GM12878 (cell line): ENCODE results near the gene ADIPOR1. TPM values are rescaled to one million over a fixed set of nuclear protein-coding genes. Genes with fewer than 3 reads are reported as not detected.

Experiments
- BCL11A ChIP-seq: IDR thresholded peaks from 2 replicates; pipeline ENCODE4 v1.6.1; 2011; ENCODE audit warnings: low read depth, low read length
- BHLHE40 ChIP-seq, 2 experiments: fragments of 450-650 bp in 1 of 2; IDR thresholded peaks; 2 replicates each; pipeline ENCODE4 v1.6.1; 2011 to 2017; ENCODE audit warnings: low read depth in 2 of 2, borderline replicate concordance in 1 of 2, improper control_type of control experiment in 1 of 2, low read length in 1 of 2, mild to moderate bottlenecking in 1 of 2
- BMI1 ChIP-seq: fragments of 450-650 bp; IDR thresholded peaks from 2 replicates; pipeline ENCODE4 v1.6.1; 2016; ENCODE audit warnings: mild to moderate bottlenecking, moderate library complexity, borderline replicate concordance
- CBFB ChIP-seq: IDR thresholded peaks from 2 replicates; pipeline ENCODE4 v1.6.1; 2016; ENCODE audit warnings: antibody characterized with exemption, low read depth
- CREB1 ChIP-seq: IDR thresholded peaks from 2 replicates; pipeline ENCODE4 v1.6.1; 2012; ENCODE audit warnings: low read depth, mild to moderate bottlenecking, inconsistent platforms
- FOXK2 ChIP-seq: fragments of 450-650 bp; IDR thresholded peaks from 2 replicates; pipeline ENCODE4 v1.6.1; 2017; ENCODE audit warnings: mild to moderate bottlenecking, moderate library complexity
- FOXM1 ChIP-seq: IDR thresholded peaks from 2 replicates; pipeline ENCODE4 v1.6.1; 2012; ENCODE audit warnings: low read depth, mild to moderate bottlenecking, inconsistent platforms, low read length, moderate library complexity
- MLLT1 ChIP-seq: fragments of 450-650 bp; IDR thresholded peaks from 2 replicates; pipeline ENCODE4 v1.6.1; 2016; ENCODE audit warnings: mild to moderate bottlenecking
- MTA3 ChIP-seq: IDR thresholded peaks from 2 replicates; pipeline ENCODE4 v1.6.1; 2012; ENCODE audit warnings: low read length, inconsistent platforms, borderline replicate concordance
- NBN ChIP-seq: fragments of 450-650 bp; IDR thresholded peaks from 2 replicates; pipeline ENCODE4 v1.6.1; 2016
- PAX5 ChIP-seq: IDR thresholded peaks from 2 replicates; pipeline ENCODE4 v1.6.1; 2011; ENCODE audit warnings: low read depth, low read length, borderline replicate concordance
- PML ChIP-seq: IDR thresholded peaks from 2 replicates; pipeline ENCODE4 v1.6.1; 2012; ENCODE audit warnings: low read length, inconsistent platforms
- POU2F2 ChIP-seq: IDR thresholded peaks from 3 replicates; pipeline ENCODE4 v1.6.1; 2011; ENCODE audit warnings: low read depth, mild to moderate bottlenecking, low read length, borderline replicate concordance
- RCOR1 ChIP-seq: conservative IDR thresholded peaks from 2 replicates; pipeline ENCODE4 v1.6.1; 2012; ENCODE audit warnings: low read depth, low read length, improper control_type of control experiment
- RELB ChIP-seq: fragments of 450-650 bp; IDR thresholded peaks from 2 replicates; pipeline ENCODE4 v1.6.1; 2017; ENCODE audit warnings: low read depth, mild to moderate bottlenecking, moderate library complexity
- SMAD5 ChIP-seq: IDR thresholded peaks from 2 replicates; pipeline ENCODE4 v1.6.1; 2016; ENCODE audit warnings: antibody characterized with exemption, low read depth
- SP1 ChIP-seq: IDR thresholded peaks from one replicate; pipeline ENCODE4 v1.6.1; 2011; ENCODE audit warnings: low read depth, low read length
- TBL1XR1 ChIP-seq: IDR thresholded peaks from 2 replicates; pipeline ENCODE4 v1.6.1; 2012; ENCODE audit warnings: low read depth, low read length, improper control_type of control experiment
- ZNF207 ChIP-seq: fragments of 450-650 bp; IDR thresholded peaks from 2 replicates; pipeline ENCODE4 v1.6.1; 2014; ENCODE audit warnings: antibody characterized with exemption, mild to moderate bottlenecking, borderline replicate concordance
- polyA plus RNA-seq, 11 experiments: library from polyadenylated mRNA; depleted of rRNA in 4 of 11; unstranded in 6 of 11; stranded (reverse) in 5 of 11; fragments of >200 nt; fragmentation: Nextera tagmentation in 4 of 11; fragmentation: Illumina TruSeq in 1 of 11; extraction: Ambion mirVana in 4 of 11; extraction: Trizol in 1 of 11; gene quantifications; 1 replicate in 1 of 11; 2 replicates in 10 of 11; pipeline versions ENCODE4 v1.2.1 to v1.2.3, GENCODE V29; 2011 to 2016; ENCODE audit warnings: inconsistent platforms in 2 of 11, missing spikeins in 2 of 11, low read depth in 1 of 11
- total RNA-seq, 4 experiments: library from RNA; depleted of rRNA in 3 of 4; stranded (reverse); fragments of >200 nt in 3 of 4; fragmentation: Illumina TruSeq in 1 of 4; extraction: Trizol in 1 of 4; gene quantifications; 2 replicates each; pipeline versions ENCODE4 v1.2.1 to v1.2.3, GENCODE V29; 2013 to 2021
- TF ChIP-seq, protein P1 (sequence below): IDR thresholded peaks from 2 replicates; pipeline ENCODE4 v1.6.1; 2012; ENCODE audit warnings: low read depth, low read length, improper control_type of control experiment
- TF ChIP-seq, protein P2 (sequence below): IDR thresholded peaks from 2 replicates; pipeline ENCODE4 v1.6.1; 2012; ENCODE audit warnings: low read depth, low read length, improper control_type of control experiment
- TF ChIP-seq, protein P3 (sequence below): fragments of 450-650 bp; conservative IDR thresholded peaks from 2 replicates; pipeline ENCODE4 v1.6.1; 2017; ENCODE audit warnings: mild to moderate bottlenecking, moderate library complexity

Gene ADIPOR1
- total and polyA plus RNA-seq, 10 of the 15 experiments (the other 5 are each of a cell fraction or from before 2014, with no cell fraction given), result 18.4 to 122 (median 65.6) TPM

- TF ChIP-seq MLLT1 (0 out of 2 replicates have a peak, but pooled peaks have one; percentile 35), FOXK2 (peak; percentile 61), POU2F2 (peak; percentile 90), CREB1 (peak; percentile 99), SP1 (peak; percentile 92), SMAD5 (peak; percentile 95), PML (peak; percentile 98), FOXM1 (peak; percentile 60; the same call in 1 of the 2 replicates), RCOR1 (0 out of 2 replicates have a peak, but pooled peaks have one; percentile 84), NBN (peak; percentile 93), CBFB (peak; percentile 67), MTA3 (no peak), TBL1XR1 (0 out of 2 replicates have a peak, but pooled peaks have one; percentile 26), RELB (peak; percentile 92), BCL11A (no peak), PAX5 (no peak; the same call in 1 of the 2 replicates), BMI1 (no peak), BHLHE40 (IDR thresholded peaks at IDR 0.05; ENCODE audit: borderline replicate concordance in 1 of 2, low read depth in 2 of 2, low read length in 1 of 2) (peak in 1 of 2 experiments; percentile 88), ZNF207 (0 out of 2 replicates have a peak, but pooled peaks have one; percentile 63)
- TF ChIP-seq, protein P1, sequence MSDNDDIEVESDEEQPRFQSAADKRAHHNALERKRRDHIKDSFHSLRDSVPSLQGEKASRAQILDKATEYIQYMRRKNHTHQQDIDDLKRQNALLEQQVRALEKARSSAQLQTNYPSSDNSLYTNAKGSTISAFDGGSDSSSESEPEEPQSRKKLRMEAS, result peak; percentile 68; the same call in 1 of the 2 replicates
- TF ChIP-seq, protein P2, sequence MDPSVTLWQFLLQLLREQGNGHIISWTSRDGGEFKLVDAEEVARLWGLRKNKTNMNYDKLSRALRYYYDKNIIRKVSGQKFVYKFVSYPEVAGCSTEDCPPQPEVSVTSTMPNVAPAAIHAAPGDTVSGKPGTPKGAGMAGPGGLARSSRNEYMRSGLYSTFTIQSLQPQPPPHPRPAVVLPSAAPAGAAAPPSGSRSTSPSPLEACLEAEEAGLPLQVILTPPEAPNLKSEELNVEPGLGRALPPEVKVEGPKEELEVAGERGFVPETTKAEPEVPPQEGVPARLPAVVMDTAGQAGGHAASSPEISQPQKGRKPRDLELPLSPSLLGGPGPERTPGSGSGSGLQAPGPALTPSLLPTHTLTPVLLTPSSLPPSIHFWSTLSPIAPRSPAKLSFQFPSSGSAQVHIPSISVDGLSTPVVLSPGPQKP, result peak; percentile 41; the same call in 1 of the 2 replicates
- TF ChIP-seq, protein P3, sequence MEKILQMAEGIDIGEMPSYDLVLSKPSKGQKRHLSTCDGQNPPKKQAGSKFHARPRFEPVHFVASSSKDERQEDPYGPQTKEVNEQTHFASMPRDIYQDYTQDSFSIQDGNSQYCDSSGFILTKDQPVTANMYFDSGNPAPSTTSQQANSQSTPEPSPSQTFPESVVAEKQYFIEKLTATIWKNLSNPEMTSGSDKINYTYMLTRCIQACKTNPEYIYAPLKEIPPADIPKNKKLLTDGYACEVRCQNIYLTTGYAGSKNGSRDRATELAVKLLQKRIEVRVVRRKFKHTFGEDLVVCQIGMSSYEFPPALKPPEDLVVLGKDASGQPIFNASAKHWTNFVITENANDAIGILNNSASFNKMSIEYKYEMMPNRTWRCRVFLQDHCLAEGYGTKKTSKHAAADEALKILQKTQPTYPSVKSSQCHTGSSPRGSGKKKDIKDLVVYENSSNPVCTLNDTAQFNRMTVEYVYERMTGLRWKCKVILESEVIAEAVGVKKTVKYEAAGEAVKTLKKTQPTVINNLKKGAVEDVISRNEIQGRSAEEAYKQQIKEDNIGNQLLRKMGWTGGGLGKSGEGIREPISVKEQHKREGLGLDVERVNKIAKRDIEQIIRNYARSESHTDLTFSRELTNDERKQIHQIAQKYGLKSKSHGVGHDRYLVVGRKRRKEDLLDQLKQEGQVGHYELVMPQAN, result peak; percentile 80
Observed at GRCh38 chr1:203006948-203007871, 49.1 kb upstream of the ADIPOR1 start, which contains the start of gene TMEM183A (continued).
